ENCODE measurements around the gene POLR2H. TPM values are rescaled to one million over a fixed set of nuclear protein-coding genes. Genes with fewer than 3 reads are reported as not detected.

POLR2H gene
- total and polyA plus RNA-seq, 2 of the 4 experiments (the other 2 are of a cell fraction), result 47.7 to 130 TPM

DNA sequence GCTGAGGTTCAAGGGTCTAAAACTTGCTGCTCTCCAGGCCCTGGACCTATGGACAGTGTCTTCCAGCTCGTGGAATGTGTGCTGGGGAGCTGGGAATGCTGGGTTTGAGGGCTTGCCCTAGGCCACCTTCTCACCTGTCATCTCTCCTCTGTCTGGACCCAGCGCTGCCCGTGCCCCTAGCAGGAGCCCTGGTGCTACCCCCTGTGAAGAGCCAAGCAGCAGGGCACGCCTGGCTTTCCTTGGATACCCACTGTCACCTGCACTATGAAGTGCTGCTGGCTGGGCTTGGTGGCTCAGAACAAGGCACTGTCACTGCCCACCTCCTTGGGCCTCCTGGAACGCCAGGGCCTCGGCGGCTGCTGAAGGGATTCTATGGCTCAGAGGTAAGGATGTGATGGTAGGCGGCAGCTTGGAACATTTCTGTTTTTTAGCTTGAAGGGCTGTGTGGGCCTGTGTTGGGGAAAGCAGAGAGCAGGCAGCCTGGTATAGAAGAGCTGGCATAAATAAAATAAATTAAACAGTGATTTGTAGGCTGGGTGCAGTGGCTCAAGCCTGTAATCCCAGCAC is 23.4 kb downstream of the POLR2H start:
- dilution Hi-C loops (cut with HindIII; ENCODE audit: low sequenced_read_pairs, unreplicated experiment), result no loop called here
- H3K4ac ChIP-seq (ENCODE audit: low read depth, low read length), result no peak overlapping the region
- H3K36me3 ChIP-seq (ENCODE audit: control insufficient read depth, insufficient read depth, low read length), result no peaks in the 10 kb centered on the region
- H3K18ac ChIP-seq (ENCODE audit: low read depth, low read length), result no peak overlapping the region
- DNase-seq, result no peak
- no peak overlapping the region for H3K23ac ChIP-seq (ENCODE audit: low read depth, low read length)
- TF ChIP-seq MXI1 (IDR thresholded peaks at IDR 0.05; ENCODE audit: borderline replicate concordance, low read depth, low read length) (no peak), FOS (IDR thresholded peaks at IDR 0.05; ENCODE audit: low read depth, low read length) (no peak), MAFK (IDR thresholded peaks at IDR 0.05; ENCODE audit: low read depth, low read length) (no peak), RCOR1 (IDR thresholded peaks at IDR 0.05; ENCODE audit: insufficient replicate concordance, low read length) (no peak), CHD1 (IDR thresholded peaks at IDR 0.05; ENCODE audit: low read depth, low read length) (no peak), MAZ (IDR thresholded peaks at IDR 0.05; ENCODE audit: borderline replicate concordance, low read depth, low read length) (no peak), SMC3 (IDR thresholded peaks at IDR 0.05; ENCODE audit: low read depth, low read length) (no peak), RAD21 (IDR thresholded peaks at IDR 0.05; ENCODE audit: low read length) (no peak), BHLHE40 (IDR thresholded peaks at IDR 0.05; ENCODE audit: low read depth, low read length) (no peak), RFX5 (IDR thresholded peaks at IDR 0.05; ENCODE audit: low read depth, low read length) (no peak), NFE2L2 (IDR thresholded peaks at IDR 0.05; ENCODE audit: low read depth, low read length) (no peak), CEBPB (IDR thresholded peaks at IDR 0.05; ENCODE audit: low read depth, low read length) (no peak)
- TF ChIP-seq, protein P1, sequence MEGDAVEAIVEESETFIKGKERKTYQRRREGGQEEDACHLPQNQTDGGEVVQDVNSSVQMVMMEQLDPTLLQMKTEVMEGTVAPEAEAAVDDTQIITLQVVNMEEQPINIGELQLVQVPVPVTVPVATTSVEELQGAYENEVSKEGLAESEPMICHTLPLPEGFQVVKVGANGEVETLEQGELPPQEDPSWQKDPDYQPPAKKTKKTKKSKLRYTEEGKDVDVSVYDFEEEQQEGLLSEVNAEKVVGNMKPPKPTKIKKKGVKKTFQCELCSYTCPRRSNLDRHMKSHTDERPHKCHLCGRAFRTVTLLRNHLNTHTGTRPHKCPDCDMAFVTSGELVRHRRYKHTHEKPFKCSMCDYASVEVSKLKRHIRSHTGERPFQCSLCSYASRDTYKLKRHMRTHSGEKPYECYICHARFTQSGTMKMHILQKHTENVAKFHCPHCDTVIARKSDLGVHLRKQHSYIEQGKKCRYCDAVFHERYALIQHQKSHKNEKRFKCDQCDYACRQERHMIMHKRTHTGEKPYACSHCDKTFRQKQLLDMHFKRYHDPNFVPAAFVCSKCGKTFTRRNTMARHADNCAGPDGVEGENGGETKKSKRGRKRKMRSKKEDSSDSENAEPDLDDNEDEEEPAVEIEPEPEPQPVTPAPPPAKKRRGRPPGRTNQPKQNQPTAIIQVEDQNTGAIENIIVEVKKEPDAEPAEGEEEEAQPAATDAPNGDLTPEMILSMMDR (conservative IDR thresholded peaks at IDR 0.05; ENCODE audit: low read depth, low read length), result no peak
- TF ChIP-seq, protein P2, sequence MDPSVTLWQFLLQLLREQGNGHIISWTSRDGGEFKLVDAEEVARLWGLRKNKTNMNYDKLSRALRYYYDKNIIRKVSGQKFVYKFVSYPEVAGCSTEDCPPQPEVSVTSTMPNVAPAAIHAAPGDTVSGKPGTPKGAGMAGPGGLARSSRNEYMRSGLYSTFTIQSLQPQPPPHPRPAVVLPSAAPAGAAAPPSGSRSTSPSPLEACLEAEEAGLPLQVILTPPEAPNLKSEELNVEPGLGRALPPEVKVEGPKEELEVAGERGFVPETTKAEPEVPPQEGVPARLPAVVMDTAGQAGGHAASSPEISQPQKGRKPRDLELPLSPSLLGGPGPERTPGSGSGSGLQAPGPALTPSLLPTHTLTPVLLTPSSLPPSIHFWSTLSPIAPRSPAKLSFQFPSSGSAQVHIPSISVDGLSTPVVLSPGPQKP (IDR thresholded peaks at IDR 0.05; ENCODE audit: borderline replicate concordance, low read depth, low read length), result no peak
- TF ChIP-seq, protein P3, sequence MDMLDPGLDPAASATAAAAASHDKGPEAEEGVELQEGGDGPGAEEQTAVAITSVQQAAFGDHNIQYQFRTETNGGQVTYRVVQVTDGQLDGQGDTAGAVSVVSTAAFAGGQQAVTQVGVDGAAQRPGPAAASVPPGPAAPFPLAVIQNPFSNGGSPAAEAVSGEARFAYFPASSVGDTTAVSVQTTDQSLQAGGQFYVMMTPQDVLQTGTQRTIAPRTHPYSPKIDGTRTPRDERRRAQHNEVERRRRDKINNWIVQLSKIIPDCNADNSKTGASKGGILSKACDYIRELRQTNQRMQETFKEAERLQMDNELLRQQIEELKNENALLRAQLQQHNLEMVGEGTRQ (IDR thresholded peaks at IDR 0.05; ENCODE audit: low read depth, low read length), result no peak
- ChIA-PET CTCF (interaction anchor here (2.1 kb wide), 1 partner anchor 13 kb away, joined by 9 read pairs; no protein-coding TSS in a partner anchor), POLR2A (ENCODE audit: unreplicated experiment) (no interaction called here)
- in situ Hi-C loops (cut with MboI; ENCODE audit: low sequenced_read_pairs), result no loop called here
- H2BK5ac ChIP-seq (ENCODE audit: low read depth, low read length, poor library complexity, severe bottlenecking), result no peak overlapping the region
- H2AK9ac ChIP-seq (replicated peaks; ENCODE audit: low read depth, low read length, poor library complexity), result no peak overlapping the region
- no peaks in the 10 kb centered on the region for H4K20me1 ChIP-seq (ENCODE audit: insufficient read depth, low read length)
- no TSS peak for BruUV-seq (replicated peaks)
- no peak overlapping the region for H3K27ac ChIP-seq (ENCODE audit: insufficient read depth, low read length)
- no peak overlapping the region for H3K4me3 ChIP-seq (ENCODE audit: insufficient read depth, low read depth, low read length)
- H2BK15ac ChIP-seq (ENCODE audit: low read depth, low read length), result no peak overlapping the region
- H2BK120ac ChIP-seq (ENCODE audit: low read depth, low read length), result no peak overlapping the region
- no peak overlapping the region for H2AK5ac ChIP-seq (ENCODE audit: low read depth, low read length)
- peaks cover 2% of the 10 kb centered on the region; the same call in 1 of the 2 replicates for H3K4me1 ChIP-seq (ENCODE audit: control insufficient read depth, insufficient read depth, low read length)
- H3K27me3 ChIP-seq (ENCODE audit: control insufficient read depth, insufficient read depth, low read length), result peaks cover 72% of the 10 kb centered on the region
- no peak overlapping the region for H2BK20ac ChIP-seq (ENCODE audit: low read depth, low read length)
- no peaks in the 10 kb centered on the region for H3K9me1 ChIP-seq (ENCODE audit: insufficient read depth, low read length)
- no peak overlapping the region for H4K5ac ChIP-seq (ENCODE audit: low read depth, low read length)
- WGBS, 2 experiments (ENCODE audit: extremely low coverage in 2 of 2, insufficient read length in 1 of 2), result 65% methylated on average over 4 of the region's 8 CpGs; no CpG with 5 or more reads in 1 of the 2 experiments
- no peaks in the 10 kb centered on the region for H3K9me3 ChIP-seq (ENCODE audit: control insufficient read depth, insufficient read depth, low read length)
- H3K56ac ChIP-seq (ENCODE audit: extremely low read depth, insufficient read depth, low read length), result no peak overlapping the region
- H3K79me1 ChIP-seq (ENCODE audit: low read depth in 1 of 2, low read length in 2 of 2), result no peaks in the 10 kb centered on the region
- ATAC-seq (ENCODE audit: low read depth), result no peak
- H4K8ac ChIP-seq (ENCODE audit: low read depth in 2 of 2, low read length in 2 of 2), result no peak overlapping the region
- H4K91ac ChIP-seq (ENCODE audit: insufficient read depth, low read depth, low read length), result no peak overlapping the region
- no peak overlapping the region for H2AFZ ChIP-seq (replicated peaks; ENCODE audit: low read length, poor library complexity)
- no peak overlapping the region for H3K4me2 ChIP-seq (ENCODE audit: low read depth, low read length)
- intact Hi-C loops (cut with micrococcal nuclease), result no loop called here
- no peak overlapping the region for H3K9ac ChIP-seq (ENCODE audit: low read depth, low read length)
- no peak overlapping the region for H3K14ac ChIP-seq (replicated peaks; ENCODE audit: low read depth, low read length)

Measured in IMR-90 (cell line).